Measurements from ENCODE around the gene ERN1. TPM values are rescaled to one million over a fixed set of nuclear protein-coding genes. Genes with fewer than 3 reads are reported as not detected.
A peak's percentile ranks its signal among the peaks of the same experiment; 100 is the strongest.

Gene ERN1
- total and polyA plus RNA-seq, 8 donors: 10.6 to 45.0 (median 11.5) TPM

- intact Hi-C loops (cut with DNase I): no loop called here
- peaks cover 18 to 86% of the 10 kb centered on the region in 2 donors for H3K4me1 ChIP-seq
- peak overlapping the region; percentile 49 to 79 for H3K27ac ChIP-seq
Measured at GRCh38 chr17:64117981-64118979, 11.7 kb downstream of the ERN1 start.

GRCh38 chr17:64115822-64116534 is 14.0 kb downstream of the ERN1 start:
- no peaks in the 10 kb centered on the region for H3K27me3 ChIP-seq
- intact Hi-C loops (cut with DNase I): no loop called here
- no peak overlapping the region for H3K4me3 ChIP-seq
- H3K9me3 ChIP-seq: no peaks in the 10 kb centered on the region
- H3K27ac ChIP-seq: peak overlapping the region; percentile 46 to 50
- ATAC-seq: peak; percentile 23
- no peak for DNase-seq
- no peaks in the 10 kb centered on the region for H3K36me3 ChIP-seq
- peaks cover 18 to 94% of the 10 kb centered on the region in 2 donors for H3K4me1 ChIP-seq
- TF ChIP-seq, protein P1, sequence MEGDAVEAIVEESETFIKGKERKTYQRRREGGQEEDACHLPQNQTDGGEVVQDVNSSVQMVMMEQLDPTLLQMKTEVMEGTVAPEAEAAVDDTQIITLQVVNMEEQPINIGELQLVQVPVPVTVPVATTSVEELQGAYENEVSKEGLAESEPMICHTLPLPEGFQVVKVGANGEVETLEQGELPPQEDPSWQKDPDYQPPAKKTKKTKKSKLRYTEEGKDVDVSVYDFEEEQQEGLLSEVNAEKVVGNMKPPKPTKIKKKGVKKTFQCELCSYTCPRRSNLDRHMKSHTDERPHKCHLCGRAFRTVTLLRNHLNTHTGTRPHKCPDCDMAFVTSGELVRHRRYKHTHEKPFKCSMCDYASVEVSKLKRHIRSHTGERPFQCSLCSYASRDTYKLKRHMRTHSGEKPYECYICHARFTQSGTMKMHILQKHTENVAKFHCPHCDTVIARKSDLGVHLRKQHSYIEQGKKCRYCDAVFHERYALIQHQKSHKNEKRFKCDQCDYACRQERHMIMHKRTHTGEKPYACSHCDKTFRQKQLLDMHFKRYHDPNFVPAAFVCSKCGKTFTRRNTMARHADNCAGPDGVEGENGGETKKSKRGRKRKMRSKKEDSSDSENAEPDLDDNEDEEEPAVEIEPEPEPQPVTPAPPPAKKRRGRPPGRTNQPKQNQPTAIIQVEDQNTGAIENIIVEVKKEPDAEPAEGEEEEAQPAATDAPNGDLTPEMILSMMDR (IDR thresholded peaks at IDR 0.05): no peak

More at GRCh38 chr17:64117981-64118979, 11.7 kb downstream of the ERN1 start:
- H3K9me3 ChIP-seq: no peaks in the 10 kb centered on the region
- ATAC-seq: peak; percentile 49
- H3K27me3 ChIP-seq: no peaks in the 10 kb centered on the region
- H3K4me3 ChIP-seq: no peak overlapping the region
- peaks cover 0 to 5% of the 10 kb centered on the region in 2 donors for H3K36me3 ChIP-seq
- TF ChIP-seq, protein P1 (IDR thresholded peaks at IDR 0.05): no peak
- DNase-seq: peak in 1 of 4 donors; percentile 70

DNA sequence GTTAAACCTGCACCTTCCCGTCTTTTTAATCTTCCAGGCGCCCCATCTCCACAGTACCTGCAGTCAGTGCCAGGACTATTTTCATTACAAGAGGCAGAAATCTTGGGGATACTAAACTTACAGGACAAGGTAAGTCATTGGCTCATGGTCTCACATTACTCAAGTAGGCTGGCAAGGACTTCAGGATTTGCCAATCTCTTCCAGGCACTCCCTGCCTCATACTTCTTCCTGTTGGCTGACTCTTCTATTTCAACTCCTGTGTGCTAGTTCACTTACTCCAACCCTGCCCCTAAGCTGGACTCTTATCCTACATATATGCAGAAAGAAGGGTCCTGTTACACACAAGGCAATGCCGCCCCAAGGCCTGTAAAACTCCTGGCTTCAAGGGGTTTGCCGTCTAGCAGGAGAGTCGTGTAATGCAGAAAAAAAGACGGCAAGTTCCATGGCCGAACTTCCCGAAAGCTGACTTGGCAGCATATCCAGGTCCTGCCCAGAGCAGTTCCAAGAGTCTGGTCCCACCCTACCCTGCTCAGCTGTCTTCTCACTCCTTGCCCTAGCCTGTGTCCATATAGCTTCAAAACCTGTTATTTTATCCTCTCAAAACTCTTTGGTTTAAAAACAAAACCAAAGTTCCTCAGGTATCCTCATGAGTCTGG is 14.8 kb downstream of the ERN1 start:
- H3K4me3 ChIP-seq: no peak overlapping the region
- ATAC-seq (peak; percentile 75), DNase-seq (no peak)
- H3K27me3 ChIP-seq: no peaks in the 10 kb centered on the region
- H3K9me3 ChIP-seq: no peaks in the 10 kb centered on the region
- intact Hi-C loops (cut with DNase I): no loop called here
- TF ChIP-seq, protein P1 (IDR thresholded peaks at IDR 0.05): no peak
- peaks cover 18 to 90% of the 10 kb centered on the region in 2 donors for H3K4me1 ChIP-seq
- no peaks in the 10 kb centered on the region for H3K36me3 ChIP-seq
- peak overlapping the region; percentile 46 to 50 for H3K27ac ChIP-seq

DNA sequence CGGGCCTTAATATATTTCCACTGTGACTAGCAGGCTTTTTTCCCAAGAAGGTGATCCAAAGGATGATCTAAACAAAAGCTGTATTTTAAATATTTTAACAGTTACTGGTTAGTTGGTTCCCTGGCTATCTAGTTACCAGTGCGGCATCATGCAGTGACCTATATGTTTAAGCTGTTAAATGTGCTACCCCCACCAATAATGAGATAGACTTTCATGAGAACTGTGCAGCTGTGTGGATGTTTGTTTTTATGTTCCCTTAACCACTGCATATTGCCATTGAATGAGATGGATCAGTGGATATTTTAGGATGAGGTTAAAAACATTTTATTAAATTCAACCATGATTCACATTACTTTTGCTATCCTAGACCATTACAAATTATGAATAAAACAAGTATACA is 16.9 kb downstream of the ERN1 start:
- intact Hi-C loops (cut with DNase I): no loop called here
- TF ChIP-seq, protein P1 (IDR thresholded peaks at IDR 0.05): no peak
- H3K4me1 ChIP-seq: peaks cover 7 to 68% of the 10 kb centered on the region in 2 donors
- no peaks in the 10 kb centered on the region for H3K27me3 ChIP-seq
- H3K4me3 ChIP-seq: no peak overlapping the region
- no peaks in the 10 kb centered on the region for H3K36me3 ChIP-seq
- no peaks in the 10 kb centered on the region for H3K9me3 ChIP-seq
- H3K27ac ChIP-seq: no peak overlapping the region
- ATAC-seq (no peak), DNase-seq (no peak)
